Central memory CD8-positive, alpha-beta T cell (primary cell): ENCODE results near the gene HPGDS.

Experiments
- ATAC-seq: fragments of 150-1000 bp; cut with Tn5 transposase; replicated peaks from 2 replicates; pipeline ENCODE4 v1.10.0; 2022; ENCODE audit warnings: mild to moderate bottlenecking, moderate FRiP score, moderate number of reproducible peaks; ENCODE audit not compliant: poor library complexity, severe bottlenecking; ENCODE audit errors: extremely low read depth
- DNase-seq, 2 donors: peaks; one replicate each; pipeline ENCODE4 v3.0.0; 2021; ENCODE audit warnings: low spot score in 2 of 2
- H3K27ac Mint-ChIP-seq: one replicate; pipeline ENCODE4 v1.8.0; 2022; ENCODE audit warnings: low read depth, mild to moderate bottlenecking, moderate library complexity, mixed read lengths
- H3K27me3 Mint-ChIP-seq: one replicate; pipeline ENCODE4 v1.8.0; 2022; ENCODE audit warnings: mixed read lengths
- H3K36me3 Mint-ChIP-seq: one replicate; pipeline ENCODE4 v1.8.0; 2022; ENCODE audit warnings: mild to moderate bottlenecking, moderate library complexity, mixed read lengths; ENCODE audit not compliant: insufficient read depth
- H3K4me1 Mint-ChIP-seq: one replicate; pipeline ENCODE4 v1.8.0; 2022; ENCODE audit warnings: mixed read lengths
- H3K4me3 Mint-ChIP-seq: one replicate; pipeline ENCODE4 v1.8.0; 2022; ENCODE audit warnings: mild to moderate bottlenecking, moderate library complexity, mixed read lengths
- H3K9me3 Mint-ChIP-seq: one replicate; pipeline ENCODE4 v1.8.0; 2022; ENCODE audit warnings: mixed read lengths

HPGDS gene

DNA sequence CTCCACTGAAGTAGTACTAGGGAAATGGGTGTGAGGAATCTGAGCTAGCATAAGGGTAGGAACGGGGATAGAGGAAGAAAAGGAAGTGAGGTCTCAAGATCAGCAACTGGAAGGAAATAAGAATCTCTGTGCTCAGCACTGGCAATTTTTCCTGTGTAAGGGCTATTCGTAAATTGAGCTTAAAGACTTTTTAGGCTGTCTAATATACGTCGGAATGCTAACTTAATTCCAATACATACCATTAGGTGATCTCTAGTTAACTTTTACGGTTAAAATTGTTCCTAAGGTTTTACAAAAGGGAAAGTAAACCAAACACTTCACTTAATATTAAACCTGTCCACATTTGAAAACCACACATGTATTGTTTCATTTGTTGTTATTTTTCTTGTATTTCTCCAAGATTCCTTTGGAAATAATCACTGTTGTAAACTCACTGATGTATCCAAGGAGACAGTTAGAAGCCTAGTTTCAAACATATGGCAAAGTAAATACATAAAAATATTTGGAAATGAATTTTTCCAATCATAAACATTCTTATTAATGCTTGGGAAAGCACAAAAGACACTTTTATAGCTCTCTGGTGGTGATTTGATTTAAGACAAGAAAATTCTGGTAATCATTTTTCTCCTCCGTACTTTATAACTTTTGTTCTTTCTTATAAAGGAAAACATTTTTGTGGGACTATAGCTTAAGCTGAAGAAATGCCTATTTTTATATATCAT lies 28.1 kb upstream of the HPGDS start:
- H3K36me3 Mint-ChIP-seq, result no peaks in the 10 kb centered on the region
- DNase-seq, result no peak
- no peak overlapping the region for H3K4me3 Mint-ChIP-seq
- no peaks in the 10 kb centered on the region for H3K9me3 Mint-ChIP-seq
- no peak overlapping the region for H3K27ac Mint-ChIP-seq
- ATAC-seq, result no peak
- peaks cover 47% of the 10 kb centered on the region for H3K27me3 Mint-ChIP-seq
- no peaks in the 10 kb centered on the region for H3K4me1 Mint-ChIP-seq

DNA sequence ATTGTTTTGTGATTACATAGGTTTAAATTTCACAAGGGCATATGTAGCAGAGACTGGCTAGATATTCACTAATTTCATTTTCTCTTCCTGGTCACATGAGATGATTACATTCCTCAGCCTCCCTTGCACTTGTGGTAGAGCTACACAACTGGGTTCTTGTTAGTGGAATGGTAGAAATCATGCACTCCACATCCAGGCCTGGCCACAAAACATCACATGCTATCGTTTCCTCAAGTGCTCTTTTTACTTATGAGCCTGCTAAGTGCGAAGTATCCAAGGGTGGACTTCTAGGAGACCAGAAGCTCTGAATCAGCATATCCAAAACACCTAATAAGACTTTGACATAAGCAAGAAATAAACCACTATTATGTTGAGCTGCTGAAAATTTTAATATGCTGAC lies 26.4 kb upstream of the HPGDS start:
- Mint-ChIP-seq H3K9me3 (no peaks in the 10 kb centered on the region), H3K4me1 (no peaks in the 10 kb centered on the region), H3K27ac (no peak overlapping the region), H3K36me3 (no peaks in the 10 kb centered on the region), H3K4me3 (no peak overlapping the region), H3K27me3 (peaks cover 35% of the 10 kb centered on the region)
- DNase-seq (no peak), ATAC-seq (no peak)

DNA sequence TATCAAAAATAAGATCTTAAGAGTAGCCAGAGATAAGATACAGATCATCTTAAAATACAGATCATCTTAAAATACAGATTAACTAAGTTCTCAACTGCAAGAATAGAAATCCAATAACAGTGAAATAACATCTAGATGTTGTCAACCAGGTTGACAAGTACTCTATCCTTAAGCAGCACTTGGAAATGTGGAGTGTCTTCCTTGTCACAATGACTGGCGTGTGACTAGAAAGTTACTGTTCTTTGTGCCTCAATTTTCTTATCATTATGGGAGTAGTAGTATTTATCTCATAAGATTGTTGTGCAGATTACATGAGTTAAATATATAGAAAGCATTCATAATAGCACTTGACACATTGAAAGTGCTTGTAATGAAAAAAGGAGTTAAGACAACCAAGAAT lies 25.8 kb upstream of the HPGDS start:
- peaks cover 35% of the 10 kb centered on the region for H3K27me3 Mint-ChIP-seq
- ATAC-seq (no peak), DNase-seq (no peak)
- no peaks in the 10 kb centered on the region for H3K36me3 Mint-ChIP-seq
- H3K4me1 Mint-ChIP-seq, result no peaks in the 10 kb centered on the region
- no peak overlapping the region for H3K27ac Mint-ChIP-seq
- no peak overlapping the region for H3K4me3 Mint-ChIP-seq
- no peaks in the 10 kb centered on the region for H3K9me3 Mint-ChIP-seq

DNA sequence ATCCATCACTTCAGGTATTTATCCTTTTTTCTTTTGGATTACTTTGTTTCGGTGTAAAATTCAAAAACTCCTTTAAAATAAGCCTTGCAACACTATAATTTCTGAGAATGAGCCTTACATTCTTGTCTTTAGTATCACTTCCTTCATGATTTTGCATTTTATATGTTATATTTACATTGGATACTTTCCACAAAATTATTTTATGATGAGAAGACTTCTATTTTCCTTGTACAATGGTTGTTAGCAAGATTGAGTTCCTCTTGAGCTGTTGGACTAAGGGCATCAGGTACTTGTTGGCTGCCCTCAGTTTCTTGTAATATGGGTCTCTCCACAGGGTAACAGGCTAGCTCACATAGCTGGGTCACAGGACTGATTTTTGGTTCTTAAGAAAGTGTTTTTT lies 22.7 kb upstream of the HPGDS start:
- DNase-seq, result no peak
- H3K4me3 Mint-ChIP-seq, result no peak overlapping the region
- H3K4me1 Mint-ChIP-seq, result no peaks in the 10 kb centered on the region
- no peak for ATAC-seq
- peaks cover 42% of the 10 kb centered on the region for H3K27me3 Mint-ChIP-seq
- no peaks in the 10 kb centered on the region for H3K36me3 Mint-ChIP-seq
- no peaks in the 10 kb centered on the region for H3K9me3 Mint-ChIP-seq
- H3K27ac Mint-ChIP-seq, result no peak overlapping the region

DNA sequence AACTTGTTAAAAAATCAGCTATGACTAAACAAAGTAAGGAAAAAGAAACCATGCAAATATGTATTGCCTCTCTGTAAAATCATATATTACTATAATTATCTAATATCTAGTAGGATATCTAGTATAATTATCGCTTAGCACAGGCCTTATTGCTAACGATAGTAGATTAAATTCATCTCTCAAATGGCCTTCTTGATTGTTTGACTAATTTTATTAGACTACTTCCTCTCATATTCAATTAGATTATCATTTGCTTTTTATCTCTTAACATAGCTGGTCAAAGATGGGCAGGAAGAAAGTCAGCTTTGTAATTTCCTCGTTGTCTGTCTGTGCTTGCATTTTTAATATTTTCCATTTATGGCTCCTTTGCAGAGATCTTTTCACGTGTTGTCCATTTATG lies 21.9 kb upstream of the HPGDS start:
- no peak for DNase-seq
- Mint-ChIP-seq H3K9me3 (no peaks in the 10 kb centered on the region), H3K27me3 (peaks cover 34% of the 10 kb centered on the region), H3K27ac (no peak overlapping the region), H3K4me3 (no peak overlapping the region), H3K36me3 (no peaks in the 10 kb centered on the region), H3K4me1 (no peaks in the 10 kb centered on the region)
- no peak for ATAC-seq

DNA sequence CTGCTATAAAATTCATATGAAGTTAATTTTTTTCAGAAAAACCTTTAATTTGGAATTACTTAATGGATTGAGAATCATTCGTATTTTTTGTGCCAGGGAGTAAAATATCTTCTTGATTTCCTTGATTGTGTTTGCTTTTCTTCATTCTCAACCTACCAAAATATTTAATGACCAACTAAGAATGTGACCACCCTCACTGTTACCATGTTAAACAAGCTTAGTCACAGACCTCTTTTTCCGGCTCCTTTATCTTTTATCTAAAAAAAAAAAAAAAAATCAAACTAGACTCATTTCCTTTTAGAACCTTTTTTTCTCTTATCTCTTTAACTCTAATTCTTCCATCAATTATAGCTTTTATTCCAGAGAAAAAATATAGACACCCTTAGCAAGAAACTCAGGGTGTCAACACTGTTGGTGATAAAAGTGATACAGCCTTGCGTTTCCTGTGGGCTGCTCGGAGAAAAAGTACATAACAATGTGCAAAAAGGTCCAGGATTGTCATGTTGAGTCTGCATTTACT lies 20.6 kb upstream of the HPGDS start:
- Mint-ChIP-seq H3K27ac (no peak overlapping the region), H3K4me1 (no peaks in the 10 kb centered on the region), H3K9me3 (no peaks in the 10 kb centered on the region), H3K36me3 (no peaks in the 10 kb centered on the region), H3K4me3 (no peak overlapping the region), H3K27me3 (peaks cover 29% of the 10 kb centered on the region)
- DNase-seq (no peak), ATAC-seq (no peak)

DNA sequence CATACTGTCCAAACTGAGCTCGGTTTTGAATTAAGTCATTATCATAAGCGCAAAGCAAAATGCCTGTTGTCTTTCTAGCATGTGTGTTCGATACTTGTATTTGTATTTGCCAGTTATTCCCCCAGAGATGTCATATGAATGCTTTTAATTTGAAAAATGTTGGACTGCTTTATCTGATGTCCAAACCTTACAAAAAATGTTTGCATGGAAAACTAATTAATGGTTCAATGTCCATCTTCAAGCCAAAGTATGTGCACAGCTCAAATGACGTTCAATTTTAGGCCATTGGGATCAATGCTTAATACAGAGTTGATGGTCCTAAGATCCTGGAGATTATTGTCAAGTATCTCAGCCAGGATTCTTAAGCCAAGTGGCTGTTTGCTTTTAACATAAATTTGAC lies 17.2 kb upstream of the HPGDS start:
- H3K4me1 Mint-ChIP-seq, result no peaks in the 10 kb centered on the region
- no peak overlapping the region for H3K4me3 Mint-ChIP-seq
- no peaks in the 10 kb centered on the region for H3K9me3 Mint-ChIP-seq
- no peak for DNase-seq
- no peak for ATAC-seq
- H3K36me3 Mint-ChIP-seq, result no peaks in the 10 kb centered on the region
- H3K27me3 Mint-ChIP-seq, result peaks cover 19% of the 10 kb centered on the region
- H3K27ac Mint-ChIP-seq, result no peak overlapping the region

DNA sequence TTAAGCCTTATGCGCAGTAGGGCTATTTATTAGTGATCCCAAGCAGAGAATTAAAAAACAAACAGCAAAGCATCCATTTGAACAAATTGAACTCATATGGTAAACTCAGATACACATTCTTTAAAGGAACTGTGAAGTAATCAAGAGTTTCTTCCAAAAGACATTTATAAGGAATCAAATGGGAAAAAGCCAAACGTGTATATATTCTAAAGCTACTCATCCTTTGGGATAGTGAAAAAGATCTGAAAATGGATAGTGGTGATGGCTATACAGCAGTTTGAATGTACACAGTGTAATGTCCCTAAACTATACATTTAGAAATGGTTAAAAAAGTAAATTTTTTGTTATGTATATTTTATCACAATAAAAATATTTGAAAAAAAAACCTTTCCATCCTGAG lies 16.6 kb upstream of the HPGDS start:
- Mint-ChIP-seq H3K36me3 (no peaks in the 10 kb centered on the region), H3K27me3 (peaks cover 24% of the 10 kb centered on the region), H3K27ac (no peak overlapping the region), H3K4me3 (no peak overlapping the region), H3K4me1 (no peaks in the 10 kb centered on the region), H3K9me3 (no peaks in the 10 kb centered on the region)
- no peak for DNase-seq
- ATAC-seq, result no peak

DNA sequence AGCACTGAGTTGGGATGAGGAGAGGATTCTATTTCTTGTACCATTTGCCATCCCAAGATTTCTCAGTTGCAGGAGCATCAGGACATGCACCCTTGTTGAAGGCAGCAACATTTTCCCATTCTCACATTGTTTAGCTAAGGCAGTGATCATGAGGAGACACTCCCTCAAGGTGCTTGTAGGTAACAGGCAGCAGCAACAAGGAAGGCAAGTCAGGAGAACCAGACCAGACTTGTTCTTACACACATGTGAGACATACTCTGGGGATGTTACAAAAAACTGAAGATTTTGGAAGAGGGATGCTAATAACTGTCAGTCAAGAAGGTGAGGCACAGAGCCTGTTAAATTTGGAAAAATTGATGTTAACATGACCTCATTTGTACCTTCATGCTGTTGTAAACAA lies 15.5 kb upstream of the HPGDS start:
- ATAC-seq, result no peak
- no peaks in the 10 kb centered on the region for H3K4me1 Mint-ChIP-seq
- H3K36me3 Mint-ChIP-seq, result no peaks in the 10 kb centered on the region
- no peak overlapping the region for H3K4me3 Mint-ChIP-seq
- peaks cover 29% of the 10 kb centered on the region for H3K27me3 Mint-ChIP-seq
- no peak for DNase-seq
- no peak overlapping the region for H3K27ac Mint-ChIP-seq
- H3K9me3 Mint-ChIP-seq, result no peaks in the 10 kb centered on the region

DNA sequence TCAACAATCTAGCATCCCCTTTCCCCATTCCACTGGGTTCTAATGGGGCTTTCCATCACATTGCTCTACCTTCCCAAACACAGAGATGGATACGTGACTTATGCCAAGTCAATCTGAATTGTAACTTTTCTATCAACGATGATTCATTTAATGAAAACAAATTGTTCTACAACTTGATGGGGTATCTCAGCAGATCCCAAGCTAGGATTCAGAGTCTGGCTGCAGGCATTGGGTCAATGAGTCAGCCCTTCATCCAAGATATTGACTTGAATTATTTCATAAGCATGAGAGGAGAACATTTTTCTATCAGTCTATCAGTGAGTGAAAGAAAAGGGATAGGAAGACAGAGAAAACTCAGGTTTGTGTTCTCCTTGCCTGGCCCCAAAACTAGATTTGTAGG lies 15.0 kb upstream of the HPGDS start:
- no peaks in the 10 kb centered on the region for H3K36me3 Mint-ChIP-seq
- no peak overlapping the region for H3K4me3 Mint-ChIP-seq
- H3K4me1 Mint-ChIP-seq, result no peaks in the 10 kb centered on the region
- H3K27me3 Mint-ChIP-seq, result peaks cover 31% of the 10 kb centered on the region
- ATAC-seq, result no peak
- no peak for DNase-seq
- no peak overlapping the region for H3K27ac Mint-ChIP-seq
- no peaks in the 10 kb centered on the region for H3K9me3 Mint-ChIP-seq

DNA sequence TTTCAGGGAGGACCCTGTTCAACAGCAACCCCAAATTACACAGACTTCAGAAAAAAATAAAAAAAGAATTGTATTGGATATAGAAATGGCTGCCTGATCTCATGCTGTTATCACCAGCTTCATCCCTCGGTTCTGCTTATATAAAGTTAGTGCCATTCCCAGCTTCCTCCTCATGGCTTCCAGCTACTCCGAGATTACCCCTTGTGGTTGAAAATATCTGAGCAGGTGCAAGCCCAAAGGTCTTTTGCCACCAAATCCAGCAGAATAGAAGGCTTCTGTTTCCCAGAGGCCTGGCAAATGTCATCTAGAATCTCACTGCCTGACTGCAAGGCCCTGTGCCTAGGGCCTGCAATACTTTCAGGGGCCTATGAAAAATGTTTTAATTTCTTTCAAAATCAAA lies 13.8 kb upstream of the HPGDS start:
- H3K27ac Mint-ChIP-seq, result no peak overlapping the region
- no peak for ATAC-seq

DNA sequence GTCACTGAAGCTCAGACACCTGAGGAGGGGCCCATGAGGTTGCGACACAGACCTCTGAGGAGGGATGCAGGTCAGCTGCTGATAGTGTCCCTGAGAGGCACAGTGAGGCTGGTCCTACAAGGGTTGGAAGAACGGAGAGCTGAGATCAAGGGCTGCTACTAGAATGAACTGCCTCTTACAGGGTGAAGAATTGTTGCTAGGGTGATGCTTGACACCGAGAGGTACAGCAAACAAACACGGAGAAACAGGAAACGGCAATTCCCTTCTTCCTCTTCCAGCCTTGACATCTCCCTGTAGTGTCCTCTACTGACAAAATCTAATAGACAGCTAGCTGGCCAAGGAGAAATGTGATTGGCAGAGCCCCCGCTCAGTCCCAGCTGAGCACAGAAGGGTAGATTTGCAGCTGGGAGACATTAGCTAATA lies 11.8 kb upstream of the HPGDS start:
- Mint-ChIP-seq H3K27ac (no peak overlapping the region), H3K27me3 (peaks cover 42% of the 10 kb centered on the region), H3K4me1 (no peaks in the 10 kb centered on the region), H3K9me3 (no peaks in the 10 kb centered on the region), H3K4me3 (no peak overlapping the region), H3K36me3 (no peaks in the 10 kb centered on the region)
- DNase-seq (no peak), ATAC-seq (no peak)

More for the DNA sequence above, 13.8 kb upstream of the HPGDS start:
- no peaks in the 10 kb centered on the region for H3K36me3 Mint-ChIP-seq
- H3K4me1 Mint-ChIP-seq, result no peaks in the 10 kb centered on the region
- H3K9me3 Mint-ChIP-seq, result no peaks in the 10 kb centered on the region
- H3K4me3 Mint-ChIP-seq, result no peak overlapping the region
- DNase-seq, result no peak
- H3K27me3 Mint-ChIP-seq, result peaks cover 36% of the 10 kb centered on the region

DNA sequence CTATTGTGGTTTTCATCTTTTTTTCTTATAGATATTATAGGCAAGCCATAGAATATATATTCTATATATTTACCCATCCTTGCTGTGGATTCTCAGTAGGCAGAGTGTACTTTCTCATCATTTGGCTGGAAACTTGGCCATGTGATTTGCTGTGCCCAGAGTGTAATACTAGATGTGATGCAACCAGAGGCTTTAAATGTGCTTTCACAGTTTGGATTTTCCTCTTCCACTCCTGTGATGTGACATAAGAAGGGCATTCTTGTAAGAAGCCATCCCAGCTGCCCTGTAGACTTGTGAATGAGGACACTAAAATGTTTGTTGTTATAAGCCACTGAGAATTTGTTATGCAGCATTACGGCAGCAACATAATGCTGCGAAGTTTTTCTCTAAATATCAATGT lies 10.4 kb upstream of the HPGDS start:
- no peak overlapping the region for H3K27ac Mint-ChIP-seq
- no peak overlapping the region for H3K4me3 Mint-ChIP-seq
- ATAC-seq, result no peak
- no peaks in the 10 kb centered on the region for H3K9me3 Mint-ChIP-seq
- H3K27me3 Mint-ChIP-seq, result peaks cover 39% of the 10 kb centered on the region
- no peaks in the 10 kb centered on the region for H3K4me1 Mint-ChIP-seq
- H3K36me3 Mint-ChIP-seq, result no peaks in the 10 kb centered on the region
- no peak for DNase-seq
